Stimulated activated naive CD4-positive, alpha-beta T cell treated with Interleukin-2 at 50 U/mL for 16 hours (primary cell): ENCODE data around the gene OR2W3.

ENCODE experiments used
- DNase-seq: peaks from one replicate; lab custom pipeline; 2025; lab: John Stamatoyannopoulos, UW

OR2W3 gene

GRCh38 chr1:247895163-247895637, at the start of gene OR2W3:
Gene OR2W3 (plus strand): TSS chr1:247895587. CDS start chr1:247895587, 0 bp downstream.
- no peak for DNase-seq

- DNase-seq = no peak
Measured at GRCh38 chr1:247845693-247846017, 49.7 kb upstream of the OR2W3 start.

DNA sequence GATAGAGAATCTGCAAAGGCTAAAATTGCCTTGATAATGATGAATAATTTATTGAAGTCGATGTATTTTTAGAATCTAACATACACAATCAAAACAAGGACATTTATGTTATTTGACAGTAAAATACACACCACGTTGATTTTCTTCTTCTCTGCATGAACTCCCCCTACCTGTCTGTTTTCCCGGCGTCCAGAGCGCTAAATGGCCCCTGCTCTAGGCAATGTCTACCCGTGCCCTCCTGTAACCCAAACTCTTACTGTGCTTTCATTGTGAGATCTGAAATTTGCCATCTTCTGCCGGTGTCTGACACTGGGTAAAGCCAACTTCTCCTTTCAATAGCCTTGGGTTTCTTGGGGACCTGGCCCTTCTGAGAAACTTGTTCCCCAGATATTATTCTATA, 47.0 kb upstream of the OR2W3 start:
- no peak for DNase-seq

DNA sequence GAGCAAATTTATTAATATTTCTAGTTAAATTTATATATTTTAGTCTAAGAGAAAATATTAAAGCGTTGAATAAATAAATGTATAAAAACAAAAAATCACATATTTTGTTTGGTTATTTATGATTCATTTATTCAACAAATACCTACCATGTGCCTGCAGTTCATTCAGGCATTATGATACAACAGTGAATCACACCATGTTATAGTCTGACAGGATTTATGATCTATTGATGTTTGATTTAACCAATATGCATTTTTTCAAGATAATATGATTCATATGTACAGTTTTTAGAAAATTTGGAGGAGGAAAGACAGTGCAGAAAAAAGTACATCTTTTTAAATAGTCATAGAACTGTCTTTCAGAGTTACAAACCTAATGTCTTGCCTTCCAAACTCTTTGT, 45.8 kb upstream of the OR2W3 start:
- no peak for DNase-seq

- DNase-seq = no peak
Measured at GRCh38 chr1:247854899-247855545, 40.4 kb upstream of the OR2W3 start.

GRCh38 chr1:247855911-247856310, 39.5 kb upstream of the OR2W3 start:
- no peak for DNase-seq

- DNase-seq = no peak
Measured at GRCh38 chr1:247857069-247857984, 38.1 kb upstream of the OR2W3 start, which contains the start of gene TRIM58. Gene TRIM58 (plus strand): TSS chr1:247857187. CDS start chr1:247857247, 60 bp downstream.

- DNase-seq = no peak
Measured at GRCh38 chr1:247857985-247858619, 37.3 kb upstream of the OR2W3 start.

- DNase-seq = no peak
Measured at GRCh38 chr1:247862756-247863155, 32.6 kb upstream of the OR2W3 start.

GRCh38 chr1:247864644-247865043, 30.7 kb upstream of the OR2W3 start:
- DNase-seq = no peak

DNA sequence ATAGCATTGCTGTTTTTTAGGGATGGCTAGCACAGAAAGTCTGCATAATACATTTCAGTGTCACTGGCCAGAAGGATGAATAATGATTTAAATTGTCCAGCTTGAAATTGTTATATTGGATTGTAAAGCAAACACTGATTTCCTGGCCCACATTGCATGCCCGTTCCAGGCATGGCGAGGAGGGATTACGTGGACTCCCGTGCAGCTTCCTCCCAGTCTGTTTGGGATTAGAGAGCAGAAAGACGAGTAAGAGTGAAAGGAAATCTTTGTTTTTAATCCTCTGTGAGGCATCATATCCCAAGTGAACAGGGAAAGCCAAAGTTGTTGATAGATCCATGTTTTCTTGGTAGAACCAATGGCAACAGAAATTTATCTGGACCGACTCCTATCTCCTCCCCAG, 30.0 kb upstream of the OR2W3 start:
- no peak for DNase-seq

- no peak for DNase-seq
Measured at GRCh38 chr1:247883346-247883745, 12.0 kb upstream of the OR2W3 start.

DNA sequence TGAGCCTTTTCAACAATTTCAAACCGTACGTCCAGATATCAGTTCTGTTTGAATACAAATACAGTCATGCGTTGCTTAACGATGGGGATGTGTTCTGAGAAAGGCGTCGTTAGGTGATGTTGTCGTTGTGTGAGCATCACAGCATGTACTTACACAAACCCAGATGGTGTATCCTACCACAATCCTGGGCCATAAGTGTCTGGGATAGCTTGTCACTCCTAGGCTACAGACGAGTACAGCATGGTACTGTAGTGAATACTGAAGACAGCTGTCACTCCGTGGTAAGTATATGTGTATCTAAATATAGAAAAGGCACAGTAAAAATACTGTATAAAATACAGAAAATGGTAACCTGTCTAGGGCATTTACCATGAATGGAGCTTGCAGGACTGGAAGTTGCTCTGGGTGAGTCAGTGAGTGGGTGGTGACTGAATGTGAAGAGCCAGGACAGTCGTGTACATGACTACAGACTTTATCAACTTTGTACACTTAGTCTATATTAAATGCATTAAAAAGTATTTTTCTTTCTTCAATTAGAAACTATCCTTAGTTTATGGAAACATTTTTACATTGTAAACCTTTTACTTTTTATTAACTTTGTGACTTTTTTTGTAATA, 10.5 kb upstream of the OR2W3 start:
- DNase-seq = no peak

DNA sequence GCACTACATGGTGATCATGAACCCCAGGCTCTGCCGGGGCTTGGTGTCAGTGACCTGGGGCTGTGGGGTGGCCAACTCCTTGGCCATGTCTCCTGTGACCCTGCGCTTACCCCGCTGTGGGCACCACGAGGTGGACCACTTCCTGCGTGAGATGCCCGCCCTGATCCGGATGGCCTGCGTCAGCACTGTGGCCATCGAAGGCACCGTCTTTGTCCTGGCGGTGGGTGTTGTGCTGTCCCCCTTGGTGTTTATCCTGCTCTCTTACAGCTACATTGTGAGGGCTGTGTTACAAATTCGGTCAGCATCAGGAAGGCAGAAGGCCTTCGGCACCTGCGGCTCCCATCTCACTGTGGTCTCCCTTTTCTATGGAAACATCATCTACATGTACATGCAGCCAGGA, 589 bp downstream of the OR2W3 start:
- DNase-seq = no peak

DNA sequence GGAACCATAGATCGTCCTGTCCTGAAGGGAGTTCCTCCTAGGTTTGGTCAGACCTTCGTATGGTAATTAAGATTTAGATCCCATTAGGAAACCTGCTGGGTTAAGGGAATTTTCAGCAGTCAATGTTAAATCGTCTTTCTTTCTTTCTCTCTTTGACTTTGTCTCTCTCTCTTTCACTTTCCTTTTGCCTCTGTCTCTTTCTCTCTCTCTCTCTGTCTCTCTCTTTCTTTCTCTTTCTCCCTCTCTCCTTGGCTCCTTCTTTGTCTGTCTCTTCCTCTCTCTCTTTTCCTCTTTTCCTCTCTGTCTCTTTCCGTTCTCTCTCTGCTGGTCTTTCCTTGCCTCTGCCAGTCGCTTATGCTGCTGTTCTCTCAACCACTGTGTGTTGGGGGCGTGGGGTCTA, 8.7 kb downstream of the OR2W3 start:
- no peak for DNase-seq

GRCh38 chr1:247905181-247905580, 9.8 kb downstream of the OR2W3 start:
- DNase-seq = no peak

DNA sequence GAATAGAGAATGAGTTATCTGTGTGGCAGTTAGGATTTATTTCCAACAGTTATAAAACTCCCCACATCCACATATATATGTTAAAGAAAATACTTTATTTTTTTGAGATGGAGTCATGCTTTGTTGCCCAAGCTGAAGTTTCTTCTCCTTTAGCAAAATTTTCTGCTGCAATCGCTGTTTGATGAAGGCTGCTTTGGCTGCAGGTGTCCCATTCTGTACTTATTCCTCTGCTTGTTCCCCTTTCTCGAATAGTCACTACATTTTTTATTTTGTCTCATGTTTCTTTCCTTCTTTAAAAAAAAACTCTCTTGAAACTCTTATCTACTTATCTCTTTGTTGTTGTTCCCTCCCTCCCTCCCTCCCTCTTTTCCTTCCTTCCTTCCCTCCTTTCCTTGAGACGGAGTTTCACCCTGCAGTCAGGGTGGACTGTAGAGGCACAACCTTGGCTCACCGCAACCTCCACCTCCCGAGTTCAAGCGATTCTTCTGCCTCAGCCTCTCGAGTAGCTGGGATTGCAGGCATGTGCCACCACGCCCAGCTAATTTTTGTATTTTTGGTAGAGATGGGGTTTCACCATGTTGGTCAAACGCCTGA, 10.6 kb downstream of the OR2W3 start:
- no peak for DNase-seq

- no peak for DNase-seq
Measured at GRCh38 chr1:247906504-247907047, 11.2 kb downstream of the OR2W3 start.

DNA sequence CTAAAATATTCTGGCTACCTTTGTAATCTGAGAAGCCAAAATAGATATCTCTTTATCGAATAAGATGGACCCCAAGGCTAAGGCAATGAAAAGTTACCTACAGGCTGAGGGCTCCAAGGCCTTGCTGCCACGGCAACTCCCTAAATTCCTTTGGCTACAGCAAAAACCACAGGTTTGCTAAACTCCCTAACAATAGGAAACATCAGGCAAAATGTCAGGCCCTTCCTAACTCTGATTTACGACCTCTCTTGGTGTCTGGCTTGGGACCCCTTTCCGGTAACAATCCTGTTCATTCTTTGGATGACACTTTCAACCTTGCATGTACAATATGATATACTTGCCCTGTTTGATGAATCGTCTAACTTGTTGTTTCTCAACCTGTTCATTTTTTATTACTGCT, 13.4 kb downstream of the OR2W3 start:
- no peak for DNase-seq

GRCh38 chr1:247913786-247914185, 18.4 kb downstream of the OR2W3 start:
- no peak for DNase-seq

DNA sequence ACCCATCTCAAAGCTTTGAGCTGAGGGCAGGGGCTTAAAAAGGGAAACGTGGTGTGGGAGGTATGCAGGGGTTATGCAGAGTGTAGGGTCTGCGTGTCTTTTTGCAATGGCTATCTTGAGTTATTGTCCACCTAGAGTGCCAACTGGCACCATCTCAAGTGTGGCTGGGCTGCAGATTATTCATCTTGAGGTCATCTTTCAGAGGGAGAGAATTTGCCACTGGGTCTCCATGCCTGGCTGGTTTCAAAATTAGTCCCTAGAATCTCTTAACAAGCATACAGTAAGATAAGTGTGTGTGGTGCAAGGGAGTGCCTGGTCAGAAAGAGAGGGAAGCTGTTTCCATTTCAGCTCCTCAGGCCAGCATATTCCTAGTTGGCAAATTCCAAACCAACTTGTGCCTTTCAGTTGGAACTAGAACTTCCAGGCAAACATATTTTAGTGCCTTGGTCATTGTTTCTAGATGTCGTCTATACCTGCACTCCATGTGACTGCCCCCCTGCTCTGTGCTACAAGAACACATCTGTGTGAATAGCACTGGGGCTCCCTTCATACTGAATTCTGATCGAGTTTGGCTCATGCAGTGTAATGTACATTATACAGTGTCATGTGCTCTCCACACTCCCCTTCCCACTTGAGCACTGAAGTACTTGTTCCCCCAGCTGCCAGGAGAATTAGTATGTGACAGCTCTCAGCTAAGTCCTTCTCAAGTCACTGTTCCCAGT, 19.7 kb downstream of the OR2W3 start:
- DNase-seq = no peak
